ENCODE measurements around the gene RIBC1.

GRCh38 chrX:53422861-53423306 lies at the start of gene RIBC1:
- TF ChIP-seq, protein P1, sequence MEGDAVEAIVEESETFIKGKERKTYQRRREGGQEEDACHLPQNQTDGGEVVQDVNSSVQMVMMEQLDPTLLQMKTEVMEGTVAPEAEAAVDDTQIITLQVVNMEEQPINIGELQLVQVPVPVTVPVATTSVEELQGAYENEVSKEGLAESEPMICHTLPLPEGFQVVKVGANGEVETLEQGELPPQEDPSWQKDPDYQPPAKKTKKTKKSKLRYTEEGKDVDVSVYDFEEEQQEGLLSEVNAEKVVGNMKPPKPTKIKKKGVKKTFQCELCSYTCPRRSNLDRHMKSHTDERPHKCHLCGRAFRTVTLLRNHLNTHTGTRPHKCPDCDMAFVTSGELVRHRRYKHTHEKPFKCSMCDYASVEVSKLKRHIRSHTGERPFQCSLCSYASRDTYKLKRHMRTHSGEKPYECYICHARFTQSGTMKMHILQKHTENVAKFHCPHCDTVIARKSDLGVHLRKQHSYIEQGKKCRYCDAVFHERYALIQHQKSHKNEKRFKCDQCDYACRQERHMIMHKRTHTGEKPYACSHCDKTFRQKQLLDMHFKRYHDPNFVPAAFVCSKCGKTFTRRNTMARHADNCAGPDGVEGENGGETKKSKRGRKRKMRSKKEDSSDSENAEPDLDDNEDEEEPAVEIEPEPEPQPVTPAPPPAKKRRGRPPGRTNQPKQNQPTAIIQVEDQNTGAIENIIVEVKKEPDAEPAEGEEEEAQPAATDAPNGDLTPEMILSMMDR (conservative IDR thresholded peaks at IDR 0.05 in 1 of 2, IDR thresholded peaks at IDR 0.05 in 1 of 2; ENCODE audit: extremely low read depth in 1 of 2, insufficient read depth in 1 of 2, low read depth in 1 of 2, low read length in 2 of 2): no peak
- TF ChIP-seq EZH2 (IDR thresholded peaks at IDR 0.05; ENCODE audit: borderline replicate concordance, low read length): no peak
